ENCODE results near the gene A4GNT.

DNA sequence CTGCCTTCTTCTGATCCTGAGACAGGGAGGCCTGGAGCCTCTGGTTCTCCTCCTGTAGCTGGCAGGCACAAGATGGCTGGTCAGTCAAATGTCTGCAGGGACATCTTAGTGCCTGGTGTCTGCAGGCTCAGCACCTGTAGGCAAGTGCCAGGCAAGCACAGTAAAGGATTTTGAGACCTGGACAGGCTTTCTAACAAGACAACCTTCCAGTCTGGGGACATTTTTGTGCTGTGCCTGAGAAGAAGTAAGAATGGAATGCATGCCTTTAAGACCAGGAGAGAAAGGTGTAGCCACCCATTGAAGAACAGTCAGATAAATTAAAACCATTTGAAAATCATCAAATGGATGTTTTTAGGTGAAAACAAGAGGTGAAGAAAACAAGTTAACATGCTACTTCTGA is 48.0 kb downstream of the A4GNT start:
- TF ChIP-seq EZH2 (IDR thresholded peaks at IDR 0.05): no peak
- TF ChIP-seq, protein P1, sequence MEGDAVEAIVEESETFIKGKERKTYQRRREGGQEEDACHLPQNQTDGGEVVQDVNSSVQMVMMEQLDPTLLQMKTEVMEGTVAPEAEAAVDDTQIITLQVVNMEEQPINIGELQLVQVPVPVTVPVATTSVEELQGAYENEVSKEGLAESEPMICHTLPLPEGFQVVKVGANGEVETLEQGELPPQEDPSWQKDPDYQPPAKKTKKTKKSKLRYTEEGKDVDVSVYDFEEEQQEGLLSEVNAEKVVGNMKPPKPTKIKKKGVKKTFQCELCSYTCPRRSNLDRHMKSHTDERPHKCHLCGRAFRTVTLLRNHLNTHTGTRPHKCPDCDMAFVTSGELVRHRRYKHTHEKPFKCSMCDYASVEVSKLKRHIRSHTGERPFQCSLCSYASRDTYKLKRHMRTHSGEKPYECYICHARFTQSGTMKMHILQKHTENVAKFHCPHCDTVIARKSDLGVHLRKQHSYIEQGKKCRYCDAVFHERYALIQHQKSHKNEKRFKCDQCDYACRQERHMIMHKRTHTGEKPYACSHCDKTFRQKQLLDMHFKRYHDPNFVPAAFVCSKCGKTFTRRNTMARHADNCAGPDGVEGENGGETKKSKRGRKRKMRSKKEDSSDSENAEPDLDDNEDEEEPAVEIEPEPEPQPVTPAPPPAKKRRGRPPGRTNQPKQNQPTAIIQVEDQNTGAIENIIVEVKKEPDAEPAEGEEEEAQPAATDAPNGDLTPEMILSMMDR (IDR thresholded peaks at IDR 0.05): no peak

Data from neural progenitor cell (in vitro differentiated cells).